ENCODE measurements around the gene FCN1.

FCN1 gene

GRCh38 chr9:134891053-134891452 is 26.7 kb downstream of the FCN1 start:
- no peak for DNase-seq (ENCODE audit: low read depth, low spot score)

- no peak for DNase-seq (ENCODE audit: low read depth, low spot score)
Measured at GRCh38 chr9:134890155-134890495, 27.6 kb downstream of the FCN1 start.

DNA sequence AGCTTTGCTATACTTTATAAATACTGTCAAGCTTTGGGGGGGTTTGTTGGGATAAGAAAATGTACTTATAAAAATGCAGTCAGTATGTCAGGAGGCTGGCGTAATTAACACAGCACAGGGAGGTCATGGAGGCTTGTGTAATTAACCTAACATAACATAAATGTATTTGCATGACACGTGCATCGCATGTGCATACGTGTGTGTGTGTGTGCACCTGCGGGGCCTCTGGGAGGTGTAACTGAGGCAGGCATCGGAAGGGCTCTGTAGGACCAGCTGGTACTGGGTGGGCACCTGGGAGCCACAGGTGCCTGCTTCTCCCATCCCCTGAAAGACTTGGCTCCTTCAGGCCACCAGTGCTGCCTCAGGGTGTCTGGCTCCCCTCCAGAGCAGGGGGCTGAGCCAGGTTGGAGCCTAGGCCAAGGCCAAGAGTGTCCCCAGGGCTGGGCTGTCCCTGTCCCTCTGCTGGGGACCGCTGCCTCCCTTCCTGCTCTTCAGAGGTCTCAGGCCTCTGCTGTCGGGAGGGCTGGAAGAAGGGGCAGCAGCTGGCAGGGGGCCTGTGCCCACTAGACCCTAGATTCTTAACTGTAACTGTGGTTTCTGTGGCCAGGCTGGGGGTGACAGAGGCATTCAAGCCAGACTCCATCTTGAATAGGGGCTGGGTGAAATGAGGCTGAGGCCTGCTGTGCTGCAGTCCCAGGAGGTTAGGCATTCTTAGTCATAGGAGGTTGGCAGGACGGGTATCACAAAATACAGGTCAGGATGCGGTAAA is 28.1 kb downstream of the FCN1 start:
- DNase-seq (ENCODE audit: low read depth, low spot score): no peak

DNA sequence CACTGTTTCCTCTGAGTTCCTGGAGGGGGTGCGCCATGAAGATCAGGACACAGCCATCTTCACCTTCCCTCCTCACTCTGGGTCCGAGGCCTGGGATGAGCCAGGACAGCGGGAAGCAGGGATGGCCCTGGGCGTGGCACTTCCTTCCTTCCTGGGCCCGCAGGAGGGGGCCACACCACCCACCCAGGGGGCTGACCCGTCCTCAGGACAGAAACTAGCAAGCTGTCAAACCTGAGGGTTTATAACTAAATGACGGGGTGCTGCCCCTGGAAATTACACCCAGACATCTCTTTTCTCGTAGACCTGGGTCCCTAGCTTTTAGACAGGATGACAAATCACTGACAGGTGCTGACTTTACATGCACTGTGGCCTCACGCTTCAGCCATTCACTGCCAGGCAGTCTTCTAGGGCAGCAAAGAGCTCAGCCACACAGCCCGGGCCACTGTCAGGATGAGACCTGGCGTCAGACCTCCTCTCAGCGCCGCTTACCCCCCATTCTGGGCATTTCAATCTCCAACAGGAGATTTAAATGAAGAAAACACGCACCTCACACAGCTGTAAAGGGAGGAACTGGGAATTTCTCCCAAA is 29.0 kb downstream of the FCN1 start:
- no peak for DNase-seq (ENCODE audit: low read depth, low spot score)

DNA sequence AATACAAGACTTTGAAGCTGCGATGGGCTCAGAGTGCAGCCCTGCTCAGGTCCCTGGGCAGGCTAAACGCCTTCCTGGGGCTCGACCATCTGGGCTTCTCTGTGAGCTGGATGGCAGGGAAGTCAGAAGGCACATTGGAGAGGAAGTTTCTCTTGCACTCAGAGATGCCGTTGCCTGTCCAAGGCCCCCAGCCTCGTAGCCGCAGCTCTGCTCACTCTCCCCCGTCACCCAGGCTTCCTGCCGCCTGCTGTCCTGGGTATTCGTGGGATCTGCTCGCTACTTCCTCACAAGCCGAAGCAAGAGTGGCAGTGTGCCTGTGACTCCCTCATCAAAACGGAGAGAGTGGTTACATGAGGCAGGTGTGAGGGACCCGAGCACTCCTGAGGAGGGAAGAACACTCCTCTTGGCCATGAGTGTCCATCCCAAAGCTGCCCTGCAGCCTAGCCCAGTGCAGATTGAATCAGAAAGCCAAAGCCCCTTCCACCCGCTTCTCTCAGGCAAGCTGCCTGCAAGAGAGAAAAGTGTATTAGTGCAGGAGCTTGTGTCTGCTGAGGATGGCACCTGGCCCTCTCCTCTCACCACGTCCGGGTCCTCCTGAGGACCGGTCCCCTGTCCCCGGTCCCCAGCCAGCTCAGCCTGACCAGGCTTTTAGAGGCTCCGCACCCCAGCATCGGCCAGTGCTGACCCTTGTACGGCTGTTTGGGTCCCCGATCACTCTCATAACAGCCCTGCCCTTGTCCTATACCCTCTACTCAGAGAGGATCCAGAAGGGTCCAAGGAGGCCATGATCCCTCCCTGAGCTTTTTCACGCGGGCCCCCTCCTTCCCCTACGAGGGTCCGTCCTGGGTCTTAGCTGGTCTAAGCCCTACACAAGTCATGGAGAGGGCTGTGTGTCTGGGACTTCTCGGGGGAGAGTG is 29.8 kb downstream of the FCN1 start:
- no peak for DNase-seq (ENCODE audit: low read depth, low spot score)

GRCh38 chr9:134887219-134887618 is 30.5 kb downstream of the FCN1 start:
- no peak for DNase-seq (ENCODE audit: low read depth, low spot score)

DNA sequence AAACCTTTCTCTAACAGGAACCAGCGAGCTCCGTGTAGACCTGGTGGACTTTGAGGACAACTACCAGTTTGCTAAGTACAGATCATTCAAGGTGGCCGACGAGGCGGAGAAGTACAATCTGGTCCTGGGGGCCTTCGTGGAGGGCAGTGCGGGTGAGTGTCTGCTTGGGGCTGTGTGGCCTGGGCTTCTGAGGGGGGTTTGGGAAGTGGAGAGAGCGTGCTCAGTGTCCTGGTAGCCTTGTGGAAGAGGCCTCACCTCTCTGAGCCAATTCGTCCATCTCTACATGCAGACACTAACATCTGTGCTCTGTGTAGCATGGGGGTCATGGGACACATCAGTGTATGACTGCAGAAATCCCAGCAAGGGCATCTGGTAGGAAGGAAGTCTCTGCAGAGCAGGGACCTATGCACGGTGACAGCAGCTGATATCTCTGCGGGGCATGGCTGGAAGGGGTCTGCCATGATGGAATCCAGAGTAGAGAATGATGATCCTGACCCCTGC is 31.2 kb downstream of the FCN1 start:
- no peak for DNase-seq (ENCODE audit: low read depth, low spot score)

DNA sequence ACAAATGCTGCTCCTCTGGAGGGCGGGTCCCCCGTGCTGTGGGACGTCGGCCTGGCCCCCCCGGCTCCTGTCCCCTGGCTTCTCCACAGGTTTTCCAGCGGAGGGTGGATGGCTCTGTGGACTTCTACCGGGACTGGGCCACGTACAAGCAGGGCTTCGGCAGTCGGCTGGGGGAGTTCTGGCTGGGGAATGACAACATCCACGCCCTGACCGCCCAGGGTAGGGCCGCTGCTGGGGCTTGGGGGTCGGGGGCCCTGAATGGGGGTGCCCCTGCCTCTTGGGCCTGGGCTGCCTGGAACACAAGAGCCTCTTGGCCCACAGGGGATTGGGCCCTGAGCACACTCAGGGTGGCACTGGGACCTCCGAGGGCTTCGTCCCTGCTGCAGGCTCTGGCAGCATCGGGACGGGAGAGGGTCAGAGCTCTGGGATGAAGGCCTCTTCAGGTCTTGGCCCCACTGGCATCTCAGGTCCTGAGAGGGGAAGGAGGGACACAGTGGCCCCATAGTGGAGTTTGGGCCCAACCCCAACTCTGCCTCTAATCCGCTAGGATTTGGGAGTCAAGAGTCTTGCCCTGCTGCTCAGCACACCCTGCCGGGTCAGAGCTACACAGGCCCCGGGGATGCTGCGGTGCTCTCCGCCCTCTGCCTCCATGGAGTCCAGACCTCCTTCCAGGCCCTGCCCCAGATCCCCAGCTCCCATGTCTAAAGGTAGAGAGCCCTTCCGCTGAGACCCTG is 31.9 kb downstream of the FCN1 start:
- no peak for DNase-seq (ENCODE audit: low read depth, low spot score)

DNA sequence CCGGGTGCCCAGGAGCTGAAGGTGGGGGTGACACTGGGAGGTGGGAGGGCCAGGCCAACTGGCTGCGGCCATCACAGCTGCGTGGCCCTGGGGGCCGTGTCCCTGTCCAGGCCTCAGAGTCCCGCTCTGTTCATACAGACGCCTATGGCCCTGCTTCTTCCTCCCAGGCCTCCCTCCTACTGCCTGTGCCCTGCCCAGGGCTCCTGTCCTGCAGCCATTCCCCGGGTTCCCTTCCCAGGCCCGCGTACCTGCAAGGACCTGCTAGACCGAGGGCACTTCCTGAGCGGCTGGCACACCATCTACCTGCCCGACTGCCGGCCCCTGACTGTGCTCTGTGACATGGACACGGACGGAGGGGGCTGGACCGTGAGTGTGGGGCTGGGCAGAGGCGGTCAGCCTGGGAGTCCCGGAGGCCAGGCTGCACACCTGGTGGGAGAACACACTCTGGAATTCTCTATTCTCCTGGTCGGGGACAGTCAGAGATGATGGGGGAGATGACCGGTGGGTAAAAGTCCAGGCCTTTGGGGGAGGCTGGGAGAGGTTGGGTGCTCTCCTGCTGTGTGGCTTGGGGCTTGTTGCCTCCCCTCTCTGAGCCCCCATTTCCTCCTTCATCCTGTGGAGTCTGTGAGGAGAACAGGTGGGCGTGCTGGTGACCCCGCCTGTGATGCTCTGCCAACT is 32.6 kb downstream of the FCN1 start:
- no peak for DNase-seq (ENCODE audit: low read depth, low spot score)

DNA sequence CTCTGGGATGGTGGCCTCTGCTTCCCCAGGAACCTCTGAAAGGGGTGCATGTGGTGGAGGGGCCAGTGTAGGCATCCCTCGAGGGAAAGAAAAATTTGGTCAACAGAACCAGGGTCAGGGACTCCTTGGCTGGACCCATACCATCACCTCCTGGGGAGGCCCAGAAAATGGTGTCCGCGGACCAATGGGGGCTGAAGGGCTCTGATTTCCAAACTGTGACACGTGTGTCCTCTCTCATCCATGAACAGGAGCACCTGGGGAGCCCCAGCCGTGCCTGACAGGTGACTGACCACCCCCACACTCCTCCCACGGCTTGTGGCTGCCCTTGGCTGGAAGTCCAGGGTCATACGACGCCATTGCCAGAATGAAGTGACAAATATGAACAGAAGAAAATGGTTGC is 33.2 kb downstream of the FCN1 start:
- no peak for DNase-seq (ENCODE audit: low read depth, low spot score)

DNA sequence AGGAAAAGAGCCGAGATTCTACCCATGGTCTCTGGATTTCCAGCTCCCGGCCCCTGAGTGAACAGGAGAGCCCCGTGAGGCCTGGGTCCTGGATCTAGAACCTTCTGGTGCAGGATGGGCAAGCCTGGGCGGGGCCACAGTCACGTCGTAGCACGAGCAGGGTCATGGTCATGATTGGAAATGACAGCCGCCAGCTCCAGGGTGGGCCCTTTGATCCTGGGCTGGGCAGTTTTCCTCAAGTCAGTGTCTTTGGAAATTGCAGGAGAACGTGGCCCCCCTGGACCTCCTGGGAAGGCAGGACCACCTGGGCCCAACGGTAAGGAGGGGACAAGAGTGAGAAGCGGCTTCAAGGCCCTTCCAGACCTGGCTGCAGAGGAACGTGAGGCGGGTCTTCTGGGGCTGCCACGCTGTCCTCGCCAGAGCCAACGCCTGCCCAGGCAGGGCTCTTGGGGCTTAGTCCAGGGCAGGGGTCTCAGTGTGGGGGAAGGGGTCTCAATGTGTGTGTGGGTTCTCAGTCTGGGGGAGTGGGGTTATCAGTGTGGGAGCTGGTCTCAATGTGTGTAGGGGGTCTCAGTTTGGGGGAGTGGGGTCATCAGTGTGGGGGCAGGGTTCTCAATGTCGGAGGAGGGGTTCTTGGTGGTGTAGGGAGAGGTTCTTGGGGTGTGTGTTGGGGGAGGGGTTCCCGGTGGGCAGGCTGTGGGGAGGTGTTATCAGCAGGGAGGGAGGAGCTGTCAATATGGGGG is 34.5 kb downstream of the FCN1 start:
- no peak for DNase-seq (ENCODE audit: low read depth, low spot score)

- DNase-seq (ENCODE audit: low read depth, low spot score): no peak
Measured at GRCh38 chr9:134882204-134882785, 35.4 kb downstream of the FCN1 start.

- DNase-seq (ENCODE audit: low read depth, low spot score): no peak
Measured at GRCh38 chr9:134881313-134881670, 36.4 kb downstream of the FCN1 start.

GRCh38 chr9:134880484-134881312 is 37.0 kb downstream of the FCN1 start, which contains the start of gene FCN2:
Gene FCN2, plus strand, starts transcription at chr9:134880810. Its CDS starts 12 bp downstream, at chr9:134880822.
- no peak for DNase-seq (ENCODE audit: low read depth, low spot score)

GRCh38 chr9:134879664-134880483 is 37.8 kb downstream of the FCN1 start:
- DNase-seq (ENCODE audit: low read depth, low spot score): no peak

DNA sequence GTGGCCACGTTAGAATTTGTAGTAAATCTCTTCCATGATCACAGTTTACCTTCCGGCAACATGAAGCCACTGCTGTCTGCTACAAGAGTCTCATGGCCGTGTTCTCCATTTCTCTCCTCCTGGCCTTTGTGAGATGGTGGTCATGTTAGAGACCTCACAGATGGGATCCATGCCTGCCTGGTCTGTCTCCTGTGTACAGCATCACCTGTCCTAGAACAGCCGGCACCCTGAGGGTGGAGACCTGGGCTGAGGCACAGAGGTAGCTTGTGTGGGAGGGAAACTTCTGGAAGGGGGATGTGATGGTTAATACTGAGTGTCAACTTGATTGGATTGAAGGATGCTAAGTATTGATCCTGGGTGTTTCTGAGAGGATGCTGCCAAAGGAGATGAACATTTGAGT is 40.2 kb downstream of the FCN1 start:
- DNase-seq (ENCODE audit: low read depth, low spot score): no peak

GRCh38 chr9:134875371-134875770 is 42.3 kb downstream of the FCN1 start:
- DNase-seq (ENCODE audit: low read depth, low spot score): no peak
